ENCODE data around the gene MMP2. TPM values are rescaled to one million over a fixed set of nuclear protein-coding genes. Genes with fewer than 3 reads are reported as not detected.
A peak's percentile ranks its signal among the peaks of the same experiment; 100 is the strongest.

MMP2 gene
- total and polyA plus RNA-seq, 11 donors, result 22.5 to 157 (median 77.1) TPM

DNA sequence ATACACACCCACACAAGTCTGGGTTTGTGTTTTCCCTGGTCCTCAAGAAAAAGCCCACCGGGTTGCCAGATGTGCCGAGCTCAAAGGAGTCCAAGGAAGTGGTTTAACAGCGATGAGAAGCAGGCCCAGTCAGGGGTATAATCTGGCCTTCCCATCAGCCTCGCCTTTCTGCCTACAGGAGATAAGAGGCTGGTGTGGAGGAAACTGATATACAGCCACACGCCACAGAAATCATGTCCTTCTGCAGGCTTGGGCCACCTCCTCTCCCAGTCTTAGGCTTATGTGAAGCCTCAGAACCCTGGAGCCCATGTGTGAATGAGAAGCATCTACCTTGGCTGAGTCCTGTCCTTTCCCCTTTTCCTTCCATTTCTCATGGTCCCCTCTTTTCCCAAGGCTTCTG lies 43.6 kb upstream of the MMP2 start:
- Histone ChIP-seq H3K4me1 (peaks cover 0 to 15% (median 0%) of the 10 kb centered on the region in 12 donors), H3K27ac (no peak overlapping the region), H3K27me3 (peaks cover 0 to 6% (median 0%) of the 10 kb centered on the region in 9 donors), H3K9me3 (no peaks in the 10 kb centered on the region), H3K4me3 (no peak overlapping the region), H3K36me3 (no peaks in the 10 kb centered on the region)
- TF ChIP-seq POLR2A (IDR thresholded peaks at IDR 0.05), result no peak
- TF ChIP-seq, protein P1, sequence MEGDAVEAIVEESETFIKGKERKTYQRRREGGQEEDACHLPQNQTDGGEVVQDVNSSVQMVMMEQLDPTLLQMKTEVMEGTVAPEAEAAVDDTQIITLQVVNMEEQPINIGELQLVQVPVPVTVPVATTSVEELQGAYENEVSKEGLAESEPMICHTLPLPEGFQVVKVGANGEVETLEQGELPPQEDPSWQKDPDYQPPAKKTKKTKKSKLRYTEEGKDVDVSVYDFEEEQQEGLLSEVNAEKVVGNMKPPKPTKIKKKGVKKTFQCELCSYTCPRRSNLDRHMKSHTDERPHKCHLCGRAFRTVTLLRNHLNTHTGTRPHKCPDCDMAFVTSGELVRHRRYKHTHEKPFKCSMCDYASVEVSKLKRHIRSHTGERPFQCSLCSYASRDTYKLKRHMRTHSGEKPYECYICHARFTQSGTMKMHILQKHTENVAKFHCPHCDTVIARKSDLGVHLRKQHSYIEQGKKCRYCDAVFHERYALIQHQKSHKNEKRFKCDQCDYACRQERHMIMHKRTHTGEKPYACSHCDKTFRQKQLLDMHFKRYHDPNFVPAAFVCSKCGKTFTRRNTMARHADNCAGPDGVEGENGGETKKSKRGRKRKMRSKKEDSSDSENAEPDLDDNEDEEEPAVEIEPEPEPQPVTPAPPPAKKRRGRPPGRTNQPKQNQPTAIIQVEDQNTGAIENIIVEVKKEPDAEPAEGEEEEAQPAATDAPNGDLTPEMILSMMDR (IDR thresholded peaks at IDR 0.05), result no peak
- 34 to 74% (median 57%) methylated on average over 5 of the region's 5 CpGs for WGBS, 4 donors
- DNase-seq (no peak), ATAC-seq (no peak)
- intact Hi-C loops (cut with DNase I), result no loop called here

DNA sequence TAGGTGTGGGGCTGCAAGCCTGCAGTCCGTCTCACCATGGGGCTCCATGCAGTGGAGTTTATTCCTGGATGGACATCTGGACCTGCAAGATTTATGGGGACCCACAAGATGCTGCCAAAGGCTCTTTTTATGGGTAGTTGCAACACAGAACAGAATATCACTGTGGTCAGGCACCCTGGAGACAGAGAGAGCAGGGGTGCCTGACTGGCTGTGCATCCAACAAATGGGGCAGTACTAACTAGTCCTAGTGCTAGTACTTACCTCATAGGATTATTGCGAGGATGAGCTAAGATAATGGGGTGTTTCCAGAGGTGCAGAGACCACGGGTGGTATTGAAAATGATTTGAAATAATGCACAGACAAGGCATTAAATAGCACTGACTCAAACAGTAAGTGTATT lies 42.4 kb upstream of the MMP2 start:
- no peaks in the 10 kb centered on the region for H3K36me3 ChIP-seq
- H3K4me3 ChIP-seq, result no peak overlapping the region
- DNase-seq (no peak), ATAC-seq (no peak)
- WGBS, 4 donors, result 88 to 94% (median 92%) methylated on average over 3 of the region's 3 CpGs
- peaks cover 0 to 15% (median 0%) of the 10 kb centered on the region in 12 donors for H3K4me1 ChIP-seq
- TF ChIP-seq POLR2A (IDR thresholded peaks at IDR 0.05), result no peak
- TF ChIP-seq, protein P1 (IDR thresholded peaks at IDR 0.05), result no peak
- H3K9me3 ChIP-seq, result no peaks in the 10 kb centered on the region
- peaks cover 0 to 6% (median 0%) of the 10 kb centered on the region in 9 donors for H3K27me3 ChIP-seq
- intact Hi-C loops (cut with DNase I), result no loop called here
- no peak overlapping the region for H3K27ac ChIP-seq

DNA sequence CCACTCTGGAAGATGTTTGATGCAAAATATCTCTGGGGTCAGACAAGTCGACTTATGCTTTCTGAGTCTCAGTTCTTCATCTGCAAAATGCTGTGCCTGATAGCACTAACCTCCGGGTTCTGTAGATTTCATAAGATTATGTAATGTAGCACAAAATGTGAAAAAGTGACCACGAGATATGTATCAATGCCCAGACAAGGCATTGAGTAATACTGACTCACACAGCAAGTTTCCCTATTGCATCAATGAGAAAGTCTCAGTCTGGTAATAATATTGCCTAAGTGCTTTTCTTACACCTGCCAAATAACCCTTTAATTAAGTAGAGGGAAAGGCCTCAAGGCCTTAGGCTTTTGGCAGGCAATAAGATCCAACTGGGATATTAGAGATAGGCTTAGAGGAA lies 41.4 kb upstream of the MMP2 start:
- Histone ChIP-seq H3K27me3 (peaks cover 0 to 6% (median 0%) of the 10 kb centered on the region in 9 donors), H3K36me3 (no peaks in the 10 kb centered on the region), H3K9me3 (no peaks in the 10 kb centered on the region), H3K4me3 (no peak overlapping the region), H3K27ac (no peak overlapping the region), H3K4me1 (peaks cover 0 to 15% (median 0%) of the 10 kb centered on the region in 12 donors)
- ATAC-seq (peak in 2 of 4 donors; percentile 63 to 65), DNase-seq (no peak)
- intact Hi-C loops (cut with DNase I), result no loop called here
- 68 to 79% (median 73%) methylated on average over 3 of the region's 3 CpGs for WGBS, 4 donors
- TF ChIP-seq, protein P1 (IDR thresholded peaks at IDR 0.05), result no peak
- TF ChIP-seq POLR2A (IDR thresholded peaks at IDR 0.05), result no peak

DNA sequence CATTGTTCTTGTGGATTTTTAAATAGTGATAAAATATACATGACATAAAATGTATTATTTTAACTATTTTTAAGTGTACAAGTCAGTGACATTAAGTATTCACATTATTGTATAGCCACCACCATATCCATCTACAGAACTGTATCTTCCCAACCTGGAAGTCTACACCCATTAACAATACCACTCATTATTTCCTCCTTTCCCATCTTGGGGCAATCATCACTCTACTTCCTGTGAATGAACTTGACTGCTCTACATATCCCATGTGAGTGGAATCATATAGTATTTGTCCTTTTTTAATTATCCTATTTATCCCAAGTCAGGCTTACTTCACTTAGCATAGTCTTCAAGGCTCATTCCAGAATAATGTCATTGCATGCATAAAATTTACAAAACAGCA lies 40.7 kb upstream of the MMP2 start:
- TF ChIP-seq, protein P1 (IDR thresholded peaks at IDR 0.05), result no peak
- TF ChIP-seq POLR2A (IDR thresholded peaks at IDR 0.05), result no peak
- Histone ChIP-seq H3K4me1 (peaks cover 0 to 16% (median 0%) of the 10 kb centered on the region in 12 donors), H3K4me3 (no peak overlapping the region), H3K9me3 (no peaks in the 10 kb centered on the region), H3K36me3 (no peaks in the 10 kb centered on the region), H3K27ac (no peak overlapping the region), H3K27me3 (peaks cover 0 to 6% (median 0%) of the 10 kb centered on the region in 9 donors)
- DNase-seq, result no peak
- intact Hi-C loops (cut with DNase I), result no loop called here
- no peak for ATAC-seq

Data from heart left ventricle (tissue), 16 donors.